Activated T-cell treated with anti-CD3 and anti-CD28 coated beads, Interleukin-2, amount 50 U/mL, for 4 hours (primary cell): Measurements from ENCODE around the gene MUSTN1. TPM values are rescaled to one million over a fixed set of nuclear protein-coding genes. Genes with fewer than 3 reads are reported as not detected.

Experiments used
- ATAC-seq, 2 donors: fragments of 200-7000 bp; cut with Tn5 transposase; one replicate each; pipeline ENCODE4 v1.10.0; 2021
- DNase-seq: peaks from one replicate; pipeline ENCODE4 v3.0.0-alpha.2; 2020
- H3K27me3 Mint-ChIP-seq: one replicate; pipeline ENCODE4 v1.8.0; 2021; ENCODE audit warnings: low read depth, mixed read lengths
- H3K36me3 Mint-ChIP-seq: one replicate; pipeline ENCODE4 v1.8.0; 2022; ENCODE audit warnings: mixed read lengths; ENCODE audit not compliant: insufficient read depth
- H3K4me1 Mint-ChIP-seq: one replicate; pipeline ENCODE4 v1.8.0; 2021; ENCODE audit warnings: low read depth, mixed read lengths
- H3K4me3 Mint-ChIP-seq: one replicate; pipeline ENCODE4 v1.8.0; 2021; ENCODE audit warnings: mild to moderate bottlenecking, moderate library complexity, mixed read lengths
- H3K9me3 Mint-ChIP-seq: one replicate; pipeline ENCODE4 v1.8.0; 2021; ENCODE audit warnings: mixed read lengths
- total RNA-seq, 3 donors: library from RNA; stranded (reverse); gene quantifications; one replicate each; pipeline ENCODE4 v1.2.1, GENCODE V29; 2021

MUSTN1 gene
- total RNA-seq, 3 donors from 2014 or later, result 0.38 to 1.2 (median 0.58) TPM

DNA sequence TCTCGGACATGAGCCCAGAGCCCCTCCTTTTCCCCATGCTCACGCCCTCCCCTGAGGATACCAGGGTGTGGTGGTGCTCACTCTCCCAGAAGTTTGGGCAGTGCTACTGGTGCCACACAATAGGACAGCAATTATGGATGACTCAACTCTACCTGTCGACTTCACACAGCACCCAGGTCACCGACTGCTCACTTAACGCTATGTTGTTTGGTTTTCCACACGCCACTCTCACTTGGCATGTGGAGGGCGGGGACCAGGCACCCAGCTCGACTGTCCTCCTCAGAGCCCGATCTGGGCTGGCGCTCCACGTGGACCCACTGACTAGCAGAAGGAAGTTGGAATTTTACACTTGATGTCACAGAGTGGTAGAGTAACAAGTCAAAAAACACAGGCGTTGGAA is 31.6 kb upstream of the MUSTN1 start:
- Mint-ChIP-seq H3K27me3 (no peaks in the 10 kb centered on the region), H3K9me3 (peaks cover 9% of the 10 kb centered on the region), H3K4me3 (no peak overlapping the region), H3K4me1 (peaks cover 1% of the 10 kb centered on the region), H3K36me3 (peaks cover 35% of the 10 kb centered on the region)
- ATAC-seq (no peak), DNase-seq (no peak)

DNA sequence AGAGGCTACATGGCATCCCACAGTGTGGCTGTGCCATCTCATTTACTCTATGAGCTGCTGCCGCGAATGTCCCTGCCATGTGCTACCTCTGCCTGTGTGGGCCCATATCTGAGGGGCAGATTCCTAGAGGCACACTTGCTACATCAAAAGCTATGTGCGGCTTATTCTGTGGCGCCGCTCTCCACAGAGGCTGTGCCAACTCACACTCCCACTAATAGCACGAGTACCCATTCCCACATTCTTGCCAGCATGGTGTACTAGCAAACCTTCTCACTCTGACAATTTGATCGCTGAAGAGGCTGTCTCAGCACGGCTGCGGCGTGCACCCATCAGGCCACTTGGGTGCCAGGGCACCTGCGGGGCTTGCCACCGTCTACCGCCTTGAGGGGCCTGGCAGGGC is 31.2 kb upstream of the MUSTN1 start:
- no peak for ATAC-seq
- Mint-ChIP-seq H3K9me3 (peaks cover 9% of the 10 kb centered on the region), H3K36me3 (peaks cover 33% of the 10 kb centered on the region), H3K4me1 (no peaks in the 10 kb centered on the region), H3K4me3 (no peak overlapping the region), H3K27me3 (no peaks in the 10 kb centered on the region)
- DNase-seq, result no peak

DNA sequence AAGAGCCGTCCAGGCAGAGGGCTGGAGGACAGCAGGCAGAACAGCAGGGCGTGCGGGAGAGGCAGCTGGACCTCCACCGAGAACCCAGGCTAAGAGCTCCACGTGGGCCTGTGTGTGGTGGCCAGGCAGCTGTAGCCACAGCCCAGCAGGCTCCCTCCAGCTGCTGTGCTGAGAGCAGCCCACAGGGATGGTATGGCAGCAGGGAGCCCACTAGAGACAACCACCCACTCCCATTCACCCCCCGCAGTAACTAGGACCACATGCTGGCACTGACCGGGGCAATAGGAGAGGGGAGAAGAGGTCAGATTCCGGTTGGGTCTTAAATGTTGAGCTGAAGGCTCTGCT is 25.6 kb upstream of the MUSTN1 start:
- Mint-ChIP-seq H3K9me3 (no peaks in the 10 kb centered on the region), H3K4me1 (no peaks in the 10 kb centered on the region), H3K4me3 (no peak overlapping the region), H3K36me3 (peaks cover 23% of the 10 kb centered on the region), H3K27me3 (no peaks in the 10 kb centered on the region)
- DNase-seq, result no peak
- ATAC-seq, result no peak

DNA sequence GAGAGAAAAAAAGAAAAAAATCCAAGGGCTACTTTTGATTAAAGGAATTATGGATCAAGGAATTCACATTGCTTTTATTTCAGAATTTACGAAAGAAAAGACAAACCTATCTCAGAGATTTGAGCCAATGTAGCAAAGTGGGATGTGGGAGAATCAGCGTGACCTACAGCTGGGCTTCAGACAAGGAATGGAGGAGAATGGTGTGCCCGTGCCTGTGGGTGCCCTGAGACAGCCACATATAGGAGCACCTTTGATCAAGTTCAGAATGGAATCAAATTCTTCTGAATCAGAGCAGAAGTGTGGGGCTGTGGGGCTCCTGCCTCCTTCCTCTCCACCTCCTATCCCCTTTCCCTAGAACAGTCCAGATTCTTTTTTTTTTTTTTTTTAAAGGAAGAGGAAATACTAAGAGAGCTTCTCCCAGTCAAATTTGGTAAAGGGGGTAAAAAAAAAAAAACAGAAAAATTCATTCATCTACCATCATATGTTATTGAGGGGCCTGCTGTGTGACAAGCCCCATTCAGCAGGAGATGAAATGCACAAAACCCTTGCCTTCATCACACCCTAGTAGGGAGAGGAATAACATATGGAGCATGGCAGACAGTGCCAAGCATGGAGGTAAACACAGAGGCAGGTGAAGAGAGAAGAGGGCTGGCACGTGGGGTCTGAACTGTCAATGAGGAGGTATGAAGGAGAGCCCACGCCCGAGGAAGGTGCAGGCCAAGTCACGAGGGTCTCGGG is 25.0 kb upstream of the MUSTN1 start:
- no peak for ATAC-seq
- H3K4me3 Mint-ChIP-seq, result no peak overlapping the region
- H3K4me1 Mint-ChIP-seq, result no peaks in the 10 kb centered on the region

DNA sequence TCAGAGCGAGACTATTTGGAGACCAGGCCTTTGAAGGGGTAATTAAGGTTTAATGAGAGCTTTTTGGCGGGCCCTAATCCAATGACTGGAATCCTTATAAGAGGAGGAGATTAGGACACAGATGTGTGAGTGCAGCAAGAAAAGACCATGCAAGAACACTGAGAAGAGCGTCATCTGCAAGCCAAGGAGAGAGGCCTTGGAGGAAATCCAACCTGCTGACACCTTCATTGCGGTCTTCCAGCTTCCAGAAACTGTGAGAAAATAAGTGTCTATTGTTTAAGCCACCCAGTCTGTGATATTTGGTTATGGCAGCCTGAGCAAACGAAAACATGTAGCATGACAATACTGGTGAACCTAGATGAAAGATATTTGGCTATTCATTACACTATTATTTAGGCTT is 23.0 kb upstream of the MUSTN1 start:
- H3K9me3 Mint-ChIP-seq, result no peaks in the 10 kb centered on the region
- ATAC-seq (no peak), DNase-seq (no peak)
- peaks cover 19% of the 10 kb centered on the region for H3K36me3 Mint-ChIP-seq
- H3K4me1 Mint-ChIP-seq, result no peaks in the 10 kb centered on the region
- no peaks in the 10 kb centered on the region for H3K27me3 Mint-ChIP-seq
- H3K4me3 Mint-ChIP-seq, result no peak overlapping the region

More for the DNA sequence above, 25.0 kb upstream of the MUSTN1 start:
- no peaks in the 10 kb centered on the region for H3K9me3 Mint-ChIP-seq
- peaks cover 23% of the 10 kb centered on the region for H3K36me3 Mint-ChIP-seq
- no peak for DNase-seq
- no peaks in the 10 kb centered on the region for H3K27me3 Mint-ChIP-seq

DNA sequence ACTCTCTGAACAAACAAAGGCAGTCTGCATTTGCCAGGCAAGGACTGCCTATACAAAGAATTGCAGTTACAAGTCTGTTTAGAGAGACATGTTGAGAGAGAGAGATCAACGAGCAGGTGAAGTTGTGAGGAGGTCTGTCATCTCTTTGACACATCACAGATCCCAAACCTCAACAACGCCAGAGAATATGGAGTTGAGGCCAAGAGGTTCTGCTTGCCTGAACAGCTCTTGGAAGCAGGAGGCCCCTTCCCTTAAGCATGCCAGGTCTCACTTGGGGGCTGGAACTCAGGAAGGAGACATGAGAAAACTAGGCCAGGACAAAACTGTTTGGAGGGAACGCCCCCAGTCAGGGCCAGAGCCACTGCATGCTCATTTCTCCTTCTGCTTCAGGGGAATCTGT is 22.3 kb upstream of the MUSTN1 start:
- no peak for ATAC-seq
- no peak overlapping the region for H3K4me3 Mint-ChIP-seq
- H3K36me3 Mint-ChIP-seq, result peaks cover 17% of the 10 kb centered on the region
- no peaks in the 10 kb centered on the region for H3K9me3 Mint-ChIP-seq
- H3K27me3 Mint-ChIP-seq, result no peaks in the 10 kb centered on the region
- no peaks in the 10 kb centered on the region for H3K4me1 Mint-ChIP-seq
- no peak for DNase-seq

DNA sequence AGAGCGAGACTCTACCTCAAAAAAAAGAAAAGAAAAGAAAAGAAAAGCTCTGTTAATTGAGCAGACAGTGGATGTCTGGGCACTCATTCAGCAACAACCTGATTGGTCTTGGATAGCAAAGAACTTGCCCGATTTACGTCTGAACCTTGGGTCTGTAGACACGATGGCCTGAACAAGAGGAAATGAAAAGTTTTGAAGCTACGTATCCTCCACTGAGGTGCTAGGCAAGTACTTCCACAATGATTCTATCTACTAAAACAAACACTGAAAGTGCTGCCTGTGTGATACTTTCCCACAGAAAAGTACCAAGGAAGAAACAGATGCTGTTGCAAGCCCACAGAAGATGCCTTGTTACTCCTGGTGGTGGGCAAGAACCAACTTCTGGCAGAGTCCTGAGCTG is 21.8 kb upstream of the MUSTN1 start:
- Mint-ChIP-seq H3K36me3 (peaks cover 22% of the 10 kb centered on the region), H3K4me3 (no peak overlapping the region), H3K9me3 (no peaks in the 10 kb centered on the region), H3K4me1 (no peaks in the 10 kb centered on the region), H3K27me3 (no peaks in the 10 kb centered on the region)
- ATAC-seq (no peak), DNase-seq (no peak)

DNA sequence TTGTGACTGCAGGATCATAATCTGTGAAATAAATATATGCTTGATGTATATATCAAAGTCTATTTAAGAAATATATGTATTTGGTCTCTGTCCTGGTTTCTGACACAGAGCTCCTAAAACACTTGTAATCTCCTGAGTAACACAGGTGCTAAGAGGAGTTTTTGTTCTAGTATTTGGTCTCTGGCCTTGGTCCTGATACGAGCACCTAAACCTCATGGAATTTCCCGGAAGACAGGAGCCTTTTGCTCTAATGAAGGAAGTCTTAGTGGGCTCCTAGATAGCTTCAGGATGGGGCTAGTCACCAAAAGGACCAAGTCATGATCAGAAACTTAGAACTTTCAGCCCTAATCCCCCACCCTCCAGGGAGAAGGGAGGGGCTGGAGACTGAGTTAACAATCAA is 19.2 kb upstream of the MUSTN1 start:
- Mint-ChIP-seq H3K27me3 (no peaks in the 10 kb centered on the region), H3K36me3 (peaks cover 26% of the 10 kb centered on the region), H3K9me3 (no peaks in the 10 kb centered on the region), H3K4me1 (no peaks in the 10 kb centered on the region), H3K4me3 (no peak overlapping the region)
- DNase-seq, result no peak
- ATAC-seq, result no peak

DNA sequence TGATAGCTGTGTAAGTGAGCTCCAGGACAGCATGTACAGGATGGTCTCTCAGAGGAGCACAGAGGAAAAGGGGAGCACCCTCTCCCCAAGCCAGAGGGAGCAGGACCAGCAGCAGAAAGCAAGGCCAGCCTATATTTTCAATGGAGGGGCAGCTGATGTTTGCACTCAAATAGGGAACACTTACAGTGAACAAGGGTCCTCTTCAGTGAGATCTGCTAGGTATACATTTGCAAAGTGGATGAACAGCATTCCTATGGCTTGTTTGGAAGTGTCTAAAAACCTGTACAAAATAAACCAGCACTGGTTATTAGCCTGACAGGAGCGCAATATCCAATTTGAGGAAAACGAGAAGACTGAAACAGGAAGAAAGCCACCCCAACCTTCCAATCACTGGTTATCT is 17.6 kb upstream of the MUSTN1 start:
- Mint-ChIP-seq H3K27me3 (no peaks in the 10 kb centered on the region), H3K9me3 (no peaks in the 10 kb centered on the region), H3K4me1 (no peaks in the 10 kb centered on the region), H3K36me3 (peaks cover 29% of the 10 kb centered on the region), H3K4me3 (no peak overlapping the region)
- ATAC-seq, result no peak
- no peak for DNase-seq

DNA sequence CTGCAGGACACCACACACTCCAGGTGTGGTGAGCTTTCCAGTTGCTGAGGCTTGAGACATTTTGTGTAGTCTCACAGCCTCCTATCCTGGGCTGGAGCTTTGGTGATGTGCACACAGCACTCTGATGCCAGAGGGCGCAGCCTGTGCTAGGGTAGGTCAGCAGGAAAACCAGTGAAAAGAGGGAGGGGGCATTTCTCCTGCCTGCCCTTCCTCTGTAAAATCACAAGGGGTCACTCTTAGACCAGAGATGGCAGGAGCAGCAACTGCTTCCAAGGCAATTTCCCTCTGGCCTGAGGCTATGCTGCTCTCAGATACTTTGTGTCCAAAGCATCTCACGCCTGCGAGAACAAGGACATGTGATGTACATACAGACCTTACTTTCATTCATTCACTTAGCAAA is 16.5 kb upstream of the MUSTN1 start:
- H3K36me3 Mint-ChIP-seq, result peaks cover 25% of the 10 kb centered on the region
- no peaks in the 10 kb centered on the region for H3K4me1 Mint-ChIP-seq
- H3K4me3 Mint-ChIP-seq, result no peak overlapping the region
- no peak for DNase-seq
- H3K27me3 Mint-ChIP-seq, result no peaks in the 10 kb centered on the region
- ATAC-seq, result peak; percentile 63 to 67
- H3K9me3 Mint-ChIP-seq, result no peaks in the 10 kb centered on the region

DNA sequence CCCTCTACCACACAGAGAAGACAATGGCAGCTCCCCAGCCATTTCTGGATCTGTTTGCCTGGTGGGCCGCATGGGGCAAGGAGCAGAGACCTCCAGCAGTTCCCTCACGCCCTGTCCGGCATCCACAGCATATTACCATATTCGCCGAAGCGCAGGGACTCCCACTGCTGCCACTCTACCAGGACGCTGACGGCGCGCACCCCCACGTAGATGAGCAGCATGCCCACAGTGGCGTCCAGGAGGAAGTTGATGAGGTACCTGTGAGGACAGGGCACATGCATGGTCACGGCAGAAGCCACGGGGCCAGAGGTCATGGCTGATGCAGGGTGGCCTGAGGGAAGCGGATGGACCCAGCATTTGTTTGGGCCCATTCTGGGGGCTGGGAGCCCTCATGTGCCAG is 14.8 kb upstream of the MUSTN1 start:
- no peak overlapping the region for H3K4me3 Mint-ChIP-seq
- H3K36me3 Mint-ChIP-seq, result peaks cover 18% of the 10 kb centered on the region
- DNase-seq, result no peak
- ATAC-seq, result no peak
- H3K4me1 Mint-ChIP-seq, result no peaks in the 10 kb centered on the region
- H3K9me3 Mint-ChIP-seq, result no peaks in the 10 kb centered on the region
- no peaks in the 10 kb centered on the region for H3K27me3 Mint-ChIP-seq

DNA sequence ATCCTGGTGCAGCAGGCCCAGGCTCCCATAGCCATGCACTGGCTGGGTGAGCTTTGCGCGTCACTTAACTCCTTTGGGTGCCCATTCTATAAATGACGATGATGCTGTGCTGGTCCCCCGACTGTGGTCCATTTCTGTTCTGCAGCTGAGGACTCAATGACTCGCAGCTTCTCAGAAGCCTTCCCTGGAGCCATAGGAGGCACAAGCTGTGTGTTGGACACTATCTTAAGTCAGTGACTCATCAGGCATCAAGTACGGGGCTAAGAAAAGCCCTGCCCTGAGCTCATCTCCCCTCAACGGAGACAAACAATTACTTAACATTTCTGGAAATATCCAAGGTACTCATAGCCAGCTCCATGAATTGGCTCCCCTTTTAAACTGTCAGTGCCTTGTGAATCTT is 13.8 kb upstream of the MUSTN1 start:
- peaks cover 21% of the 10 kb centered on the region for H3K36me3 Mint-ChIP-seq
- DNase-seq, result no peak
- no peaks in the 10 kb centered on the region for H3K9me3 Mint-ChIP-seq
- H3K4me1 Mint-ChIP-seq, result no peaks in the 10 kb centered on the region
- no peak for ATAC-seq
- H3K27me3 Mint-ChIP-seq, result no peaks in the 10 kb centered on the region
- H3K4me3 Mint-ChIP-seq, result no peak overlapping the region

DNA sequence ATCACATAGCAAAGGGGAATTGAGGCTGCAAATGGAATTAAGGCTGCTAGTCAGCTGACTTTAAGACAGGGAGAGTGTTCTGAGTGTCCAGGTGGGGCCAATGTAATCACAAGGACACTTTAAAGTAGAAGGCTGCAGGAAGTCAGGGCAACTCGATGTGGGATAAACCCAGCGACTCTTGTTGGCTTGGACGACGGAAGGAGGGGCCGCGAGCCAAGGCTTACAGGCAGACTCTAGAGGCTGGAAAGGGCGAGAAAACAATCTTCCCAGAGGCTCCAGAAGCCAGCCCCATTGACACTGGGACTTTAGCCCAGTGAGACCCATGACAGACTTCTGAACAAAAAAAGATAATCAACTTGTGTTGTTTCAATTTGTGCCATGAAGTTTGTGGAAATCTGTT is 12.9 kb upstream of the MUSTN1 start:
- DNase-seq (no peak), ATAC-seq (no peak)
- Mint-ChIP-seq H3K4me3 (no peak overlapping the region), H3K27me3 (no peaks in the 10 kb centered on the region), H3K36me3 (peaks cover 17% of the 10 kb centered on the region), H3K4me1 (no peaks in the 10 kb centered on the region), H3K9me3 (no peaks in the 10 kb centered on the region)

DNA sequence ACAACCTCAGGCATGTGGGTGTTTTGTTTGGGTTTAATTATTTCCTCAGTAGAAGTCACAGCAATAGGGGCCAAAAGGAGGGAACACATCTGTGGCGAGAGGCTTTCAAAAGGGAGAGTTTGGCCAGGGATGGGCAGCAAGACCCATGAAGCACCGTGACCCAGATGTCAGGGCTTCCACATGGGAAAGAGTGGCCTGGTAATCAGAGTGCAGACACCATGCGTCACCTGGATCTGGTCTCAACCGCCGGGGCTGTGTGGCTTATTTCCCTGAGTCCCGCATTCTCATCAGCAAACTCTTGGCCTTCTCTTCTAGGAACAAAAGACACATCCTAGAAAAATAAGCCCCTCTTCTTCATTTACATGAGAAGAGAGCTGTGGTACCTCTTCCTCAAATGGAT is 12.4 kb upstream of the MUSTN1 start:
- Mint-ChIP-seq H3K4me1 (no peaks in the 10 kb centered on the region), H3K9me3 (no peaks in the 10 kb centered on the region), H3K27me3 (no peaks in the 10 kb centered on the region), H3K4me3 (no peak overlapping the region), H3K36me3 (peaks cover 17% of the 10 kb centered on the region)
- ATAC-seq (no peak), DNase-seq (no peak)

DNA sequence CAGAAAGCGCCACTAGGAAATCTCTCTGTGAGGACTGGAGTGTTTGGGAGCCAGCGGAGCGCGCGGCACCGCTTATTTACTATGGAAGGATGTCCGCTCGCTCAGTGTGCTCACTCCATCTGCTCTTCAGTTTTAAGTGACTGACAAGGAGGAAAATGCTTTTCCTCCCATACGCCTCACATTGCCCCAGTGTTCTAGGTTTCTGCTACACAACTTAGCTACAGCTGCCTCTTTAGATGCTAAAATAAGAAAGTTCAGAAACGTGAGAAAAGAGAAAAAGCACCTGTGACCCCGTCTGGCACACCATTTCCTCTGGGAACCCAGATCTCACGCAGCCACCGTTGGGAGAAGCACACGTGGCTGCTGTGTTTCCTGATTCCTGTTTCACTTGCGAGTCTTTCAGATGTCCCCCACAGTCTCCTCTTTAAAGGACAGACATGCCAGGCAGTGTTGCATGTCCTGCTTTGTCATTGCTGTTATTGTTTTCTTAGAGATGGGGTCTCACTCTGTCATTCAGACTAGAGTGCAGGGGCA is 11.7 kb upstream of the MUSTN1 start:
- DNase-seq (no peak), ATAC-seq (no peak)
- Mint-ChIP-seq H3K9me3 (no peaks in the 10 kb centered on the region), H3K36me3 (peaks cover 11% of the 10 kb centered on the region), H3K27me3 (no peaks in the 10 kb centered on the region), H3K4me3 (no peak overlapping the region), H3K4me1 (no peaks in the 10 kb centered on the region)
